HTERT RPE-1 (cell line): ENCODE data around the gene TTC39C.
"Not testable (repeated sequence)": the region's sequence is repeated elsewhere in the genome, so short reads cannot be mapped to it uniquely, and the experiment has no call there.

Experiments
- in situ Hi-C: fragments of 300-500 bp; cut with MboI; formaldehyde crosslinking; loops from 4 replicates; pipeline ENCODE4 v1.14.3; 2020; ENCODE audit warnings: low sequenced_read_pairs

Gene TTC39C

DNA sequence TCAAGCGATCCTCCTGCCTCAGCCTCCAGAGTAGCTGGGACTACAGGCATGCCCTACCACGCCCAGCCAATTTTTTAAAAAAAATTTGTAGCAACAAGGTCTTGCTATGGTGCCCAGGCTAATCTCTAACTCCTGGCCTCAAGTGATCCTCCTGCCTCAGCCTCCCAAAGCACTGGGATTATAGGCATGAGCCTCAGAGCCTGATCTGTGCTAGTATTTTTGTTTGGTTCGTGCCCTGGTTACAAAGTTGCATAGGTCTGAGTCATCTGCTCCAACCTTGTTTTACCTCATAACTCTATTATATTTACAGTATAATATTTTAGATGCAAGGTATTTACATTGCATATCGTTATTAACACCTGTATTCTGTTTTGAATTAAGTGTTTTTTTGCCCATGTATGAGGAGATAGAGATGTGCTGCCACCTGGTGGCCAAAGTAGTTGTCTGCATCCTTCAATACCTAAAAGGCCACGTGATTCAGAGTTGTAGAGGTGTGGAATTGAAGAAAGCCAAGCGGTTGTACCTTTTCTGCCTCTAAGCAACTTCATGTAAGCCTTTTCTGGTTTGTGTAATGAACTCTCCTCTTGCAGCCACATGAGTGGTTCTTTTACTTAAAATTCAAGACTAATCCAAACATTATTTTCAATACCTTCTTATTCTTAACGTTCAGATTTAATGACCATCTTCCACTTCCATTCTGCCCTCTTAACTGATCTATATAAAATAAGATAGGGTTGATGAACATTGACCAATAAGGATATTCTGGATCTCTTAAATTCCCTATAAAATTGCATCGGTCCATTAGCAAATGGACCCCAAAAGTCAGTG lies 104.4 kb downstream of the TTC39C start:
- in situ Hi-C loops = no loop called here

- in situ Hi-C loops = no loop called here
Observed at GRCh38 chr18:24120676-24121075, 106.1 kb downstream of the TTC39C start.

- in situ Hi-C loops = no loop called here
Observed at GRCh38 chr18:24121625-24122024, 107.1 kb downstream of the TTC39C start.

DNA sequence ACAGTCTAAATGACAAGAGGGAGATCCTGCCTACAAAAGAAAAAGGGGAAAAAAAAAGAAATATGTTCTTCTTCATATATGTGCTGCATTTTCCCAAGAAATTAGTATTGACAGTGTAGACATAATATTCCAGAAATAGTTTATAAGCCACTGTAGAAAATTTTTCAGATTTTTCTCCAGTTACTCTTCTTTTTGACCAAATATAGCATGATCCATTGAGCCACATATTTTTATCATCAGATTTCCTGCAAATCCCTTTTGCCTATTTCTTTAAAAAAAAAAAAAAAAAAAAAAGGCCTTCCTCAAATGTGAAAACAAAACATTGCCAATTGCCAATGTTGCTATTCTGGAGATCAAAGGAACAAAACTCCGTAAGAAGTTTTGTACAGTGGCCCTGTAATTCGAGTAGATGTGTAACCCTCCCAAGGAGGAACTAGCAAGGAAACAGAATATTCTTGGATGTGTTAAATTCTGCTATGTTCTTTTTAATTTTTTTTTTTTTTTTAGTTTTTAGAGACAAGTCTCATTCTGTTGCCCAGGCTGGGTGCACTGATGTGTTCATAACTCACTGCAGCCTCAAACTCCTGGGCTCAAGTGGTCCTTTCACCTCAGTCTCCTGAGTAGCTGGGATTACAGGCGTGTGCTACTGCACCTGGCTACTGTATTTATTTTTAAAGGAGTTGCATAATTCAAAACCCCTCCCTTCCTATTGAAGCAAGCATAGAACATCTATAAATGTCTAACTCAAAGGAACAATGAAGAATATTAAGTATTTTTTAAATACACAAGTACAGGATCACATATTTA lies 111.8 kb downstream of the TTC39C start:
- in situ Hi-C loops = no loop called here

DNA sequence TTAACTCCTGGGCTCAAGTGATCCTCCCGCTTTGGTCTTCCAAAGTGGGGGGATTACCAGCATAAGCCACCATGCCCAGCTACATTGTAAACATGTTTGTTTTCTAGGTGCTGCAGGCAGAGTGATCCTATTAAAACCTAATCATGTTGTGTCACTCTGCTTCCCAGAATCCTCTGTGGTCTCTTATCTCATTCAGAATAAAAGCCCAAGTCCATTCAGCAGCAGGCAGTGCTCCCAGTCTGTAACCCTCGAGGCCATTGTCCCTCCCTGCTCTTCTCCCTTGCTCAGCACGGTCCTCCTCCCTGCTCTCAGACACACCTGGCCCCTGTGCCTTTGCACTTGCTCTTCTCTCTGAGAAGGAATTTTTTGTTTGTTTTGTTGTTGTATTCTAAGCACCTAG lies 113.2 kb downstream of the TTC39C start:
- in situ Hi-C loops = no loop called here

- in situ Hi-C loops = no loop called here
Observed at GRCh38 chr18:24128700-24129099, 114.1 kb downstream of the TTC39C start.

- in situ Hi-C loops = no loop called here
Observed at GRCh38 chr18:24130494-24130893, 115.9 kb downstream of the TTC39C start.

DNA sequence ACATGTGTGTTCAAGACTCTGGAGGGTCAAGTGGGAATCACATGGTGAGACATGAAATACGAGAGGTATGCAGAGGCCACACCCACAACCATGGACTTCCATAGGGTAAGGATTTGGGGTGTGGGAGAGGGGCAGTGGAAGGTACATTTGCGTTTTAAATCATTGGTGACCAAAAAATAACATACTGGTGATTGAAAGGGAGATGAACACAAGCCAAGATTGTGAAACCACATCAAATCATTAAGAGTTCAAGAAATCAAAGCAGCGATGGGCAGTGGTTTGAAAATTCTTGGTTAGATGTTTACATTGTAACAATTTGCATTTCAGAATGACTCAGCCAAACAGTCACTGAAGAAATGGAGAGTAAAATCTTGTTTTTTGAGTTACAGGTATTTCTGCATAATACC lies 122.4 kb downstream of the TTC39C start:
- in situ Hi-C loops = no loop called here

GRCh38 chr18:24138409-24138788 lies 123.8 kb downstream of the TTC39C start:
- in situ Hi-C loops = no loop called here

- in situ Hi-C loops = no loop called here
Observed at GRCh38 chr18:24138789-24139616, 124.4 kb downstream of the TTC39C start, which contains the start of gene CABYR. Gene CABYR (plus strand): TSS chr18:24139062. CDS start chr18:24143115, 4,053 bp downstream.

GRCh38 chr18:24140697-24141096 lies 126.1 kb downstream of the TTC39C start:
- in situ Hi-C loops = no loop called here

DNA sequence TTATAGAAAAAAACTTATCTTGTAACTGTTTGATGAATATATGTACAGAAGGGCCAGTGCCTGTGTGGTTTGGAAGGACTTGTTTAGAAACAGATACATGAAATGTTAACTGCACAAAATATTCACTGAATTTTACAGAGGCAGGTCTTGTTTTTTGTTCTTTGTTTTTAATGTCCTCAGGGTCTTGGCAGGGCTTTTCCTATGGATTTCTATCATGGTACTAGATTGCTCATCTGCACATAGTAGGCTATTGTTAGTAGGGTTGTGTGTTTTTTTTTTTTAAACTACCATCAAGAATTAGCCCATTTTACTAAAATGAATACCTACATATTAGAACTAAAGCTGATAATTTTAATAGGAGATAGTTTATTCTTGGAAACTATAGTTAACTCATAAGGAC lies 127.8 kb downstream of the TTC39C start:
- in situ Hi-C loops = no loop called here

DNA sequence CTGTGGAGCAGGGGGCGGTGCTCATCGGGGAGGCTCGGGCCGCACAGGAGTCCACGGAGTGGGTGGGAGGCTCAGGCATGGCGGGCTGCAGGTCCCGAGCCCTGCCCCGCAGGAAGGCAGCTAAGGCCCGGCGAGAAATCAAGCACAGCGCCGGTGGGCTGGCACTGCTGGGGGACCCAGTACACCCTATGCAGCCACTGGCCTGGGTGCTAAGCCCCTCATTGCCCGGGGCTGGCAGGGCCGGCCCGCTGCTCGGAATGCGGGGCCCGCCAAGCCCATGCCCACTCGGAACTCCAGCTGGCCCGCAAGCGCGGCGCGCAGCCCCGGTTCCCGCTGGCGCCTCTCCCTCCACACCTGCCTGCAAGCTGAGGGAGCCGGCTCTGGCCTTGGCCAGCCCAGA lies 135.0 kb downstream of the TTC39C start:
- in situ Hi-C loops = not testable (repeated sequence)

- in situ Hi-C loops = no loop called here
Observed at GRCh38 chr18:24153397-24153796, 138.8 kb downstream of the TTC39C start.

GRCh38 chr18:24157855-24158254 lies 143.3 kb downstream of the TTC39C start:
- in situ Hi-C loops = no loop called here

DNA sequence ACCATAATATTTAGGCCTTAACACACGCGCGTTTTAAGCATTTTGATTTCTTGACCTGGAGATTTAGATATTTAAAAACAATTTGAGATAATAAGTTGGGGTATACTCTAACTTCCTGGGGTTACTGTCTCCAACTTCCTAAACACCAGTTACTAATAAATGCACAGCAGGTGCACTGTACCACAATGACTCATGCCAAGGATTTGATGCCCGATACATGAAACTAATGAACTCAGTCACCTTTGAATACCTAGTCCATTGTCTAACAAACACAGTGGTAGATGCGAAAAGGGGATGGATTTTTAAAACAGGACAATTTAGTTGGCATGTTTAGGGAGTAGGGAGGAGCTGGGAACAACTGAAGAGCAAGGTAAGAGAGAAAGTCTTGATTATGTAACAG lies 145.5 kb downstream of the TTC39C start:
- in situ Hi-C loops = no loop called here

DNA sequence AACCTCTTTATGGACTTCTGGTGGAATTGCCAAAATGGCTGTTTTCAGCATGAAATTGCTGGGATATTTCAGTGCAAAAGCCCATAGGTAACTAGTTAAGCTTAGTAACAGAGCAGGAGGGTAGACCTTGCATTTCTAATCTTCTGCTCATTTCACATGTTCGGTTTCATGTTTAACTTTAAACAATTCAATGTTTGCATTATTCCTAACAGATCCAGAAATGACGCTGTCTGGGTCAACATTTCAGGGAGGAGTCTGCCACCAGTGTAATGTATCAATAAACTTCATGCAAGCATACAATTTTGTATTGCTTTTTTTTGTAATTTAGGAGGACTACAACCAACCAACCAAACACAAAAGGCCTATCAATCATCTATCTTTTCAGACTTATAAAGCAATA lies 146.8 kb downstream of the TTC39C start:
- in situ Hi-C loops = no loop called here

DNA sequence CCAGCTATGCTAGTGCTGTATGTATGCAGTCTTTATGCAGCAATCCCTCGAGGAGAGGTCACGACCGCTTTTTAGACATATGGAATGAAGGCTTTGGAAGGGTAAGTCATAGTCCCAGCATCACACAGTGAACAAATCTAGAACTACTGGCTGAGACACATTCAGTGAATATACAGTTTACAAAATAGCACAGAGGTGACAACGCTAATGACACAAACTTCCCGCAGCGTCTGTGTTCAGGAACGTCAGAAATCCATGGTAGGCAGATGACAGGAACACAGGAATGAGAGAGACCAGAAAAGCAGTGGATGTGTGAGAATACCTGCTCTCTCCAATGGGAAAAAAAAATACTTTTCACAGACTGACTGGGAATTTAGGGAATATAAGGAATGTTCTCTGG lies 153.9 kb downstream of the TTC39C start:
- in situ Hi-C loops = no loop called here

DNA sequence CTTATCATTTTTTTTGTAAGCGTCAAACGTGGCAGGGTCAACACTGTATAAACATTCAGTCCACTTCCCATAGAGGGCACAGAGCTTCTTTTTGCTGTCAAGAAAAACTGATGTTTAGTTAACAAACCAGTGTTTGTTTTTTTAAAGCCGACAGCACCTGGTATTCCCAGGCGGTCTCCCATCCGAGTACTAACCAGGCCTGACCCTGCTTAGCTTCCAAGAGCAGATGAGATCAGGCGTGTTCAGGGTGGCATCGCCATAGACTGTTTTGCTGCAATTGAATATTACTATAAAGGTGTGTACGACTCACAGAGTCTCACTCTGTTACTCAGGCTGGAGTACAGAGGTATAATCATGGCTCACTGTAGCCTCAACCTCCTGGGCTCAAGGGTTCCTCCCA lies 155.8 kb downstream of the TTC39C start:
- in situ Hi-C loops = no loop called here

DNA sequence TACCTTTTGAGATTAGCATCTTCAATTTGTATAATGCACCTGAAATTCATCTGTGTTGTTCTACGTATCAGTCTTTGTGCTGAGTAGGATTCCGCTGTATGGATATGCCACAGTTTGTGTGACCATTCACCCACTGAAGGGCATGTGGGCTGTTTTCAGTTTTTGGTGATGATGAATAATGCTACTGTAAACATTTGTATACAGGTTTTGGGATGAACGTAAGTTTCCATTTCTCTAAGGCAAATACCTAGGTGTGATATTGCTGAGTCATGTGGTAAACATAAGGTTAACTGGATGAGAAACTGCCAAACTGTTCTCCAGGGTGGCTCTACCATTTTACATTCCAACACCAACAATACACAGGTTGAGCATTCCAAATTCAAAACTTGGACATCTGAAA lies 159.4 kb downstream of the TTC39C start:
- in situ Hi-C loops = no loop called here

DNA sequence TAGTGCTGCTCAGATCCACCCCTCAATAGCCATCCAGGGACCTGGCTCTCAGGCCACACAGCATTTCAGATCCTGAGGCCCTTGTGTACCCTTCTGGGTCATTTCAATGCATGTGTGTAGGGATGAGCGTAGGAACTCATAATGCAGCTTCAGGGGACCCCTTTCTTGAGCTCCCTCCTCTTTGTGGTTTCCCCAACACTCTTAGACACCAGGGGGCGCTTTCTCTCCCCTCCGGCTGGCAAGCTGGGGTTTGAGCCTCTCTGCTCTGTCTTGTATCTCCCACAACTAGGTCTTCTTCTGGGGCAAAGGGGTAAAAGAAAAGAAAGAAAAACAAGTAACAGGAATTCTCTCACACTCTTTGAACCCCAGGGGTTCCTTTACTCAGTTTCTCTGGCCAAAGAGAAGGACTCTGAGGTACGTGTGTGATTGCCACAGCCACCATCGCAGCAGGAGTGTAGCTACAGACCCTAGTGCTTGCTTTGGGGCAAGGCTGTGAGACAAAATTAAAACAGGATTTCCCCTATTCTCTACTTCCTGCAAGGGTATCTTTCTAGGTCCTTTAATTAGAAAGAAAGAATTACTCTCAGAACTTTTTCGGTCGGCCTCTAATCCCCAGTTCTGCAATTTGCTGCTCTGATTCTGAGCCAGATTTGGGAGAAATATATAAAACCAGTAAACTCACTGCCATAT lies 162.3 kb downstream of the TTC39C start:
- in situ Hi-C loops = no loop called here
